Stimulated activated CD4-positive, alpha-beta T cell treated with anti-CD3 and anti-CD28 coated beads, Interleukin-15, amount 100 ng/mL, for 1 hour (primary cell): ENCODE results near the gene HEBP1.

Experiments used
- DNase-seq, 2 donors: peaks; one replicate each; pipeline ENCODE4 v3.0.0-alpha.2; 2020; ENCODE audit warnings: low read depth in 1 of 2, low spot score in 1 of 2

Gene HEBP1

GRCh38 chr12:12992418-12993130 lies 7.5 kb downstream of the HEBP1 start:
- no peak for DNase-seq

GRCh38 chr12:12990700-12991468 lies 9.2 kb downstream of the HEBP1 start:
- no peak for DNase-seq

- no peak for DNase-seq
These were observed 12.6 kb downstream of the HEBP1 start for GRCh38 chr12:12987421-12987820.

GRCh38 chr12:12986775-12987331 lies 13.2 kb downstream of the HEBP1 start:
- DNase-seq, result no peak

- DNase-seq, result no peak
These were observed 14.2 kb downstream of the HEBP1 start for GRCh38 chr12:12985817-12986408.

GRCh38 chr12:12984149-12984548 lies 15.9 kb downstream of the HEBP1 start:
- no peak for DNase-seq

GRCh38 chr12:12983420-12984035 lies 16.5 kb downstream of the HEBP1 start:
- no peak for DNase-seq

- DNase-seq, result no peak
These were observed 17.7 kb downstream of the HEBP1 start for GRCh38 chr12:12982331-12982730.

- DNase-seq, result no peak
These were observed 20.3 kb downstream of the HEBP1 start for GRCh38 chr12:12979731-12980259.

- no peak for DNase-seq
These were observed 20.9 kb downstream of the HEBP1 start for GRCh38 chr12:12979126-12979525.

GRCh38 chr12:12977231-12977630 lies 22.8 kb downstream of the HEBP1 start:
- DNase-seq, result no peak

GRCh38 chr12:12976366-12976765 lies 23.7 kb downstream of the HEBP1 start:
- no peak for DNase-seq

- no peak for DNase-seq
These were observed 24.6 kb downstream of the HEBP1 start for GRCh38 chr12:12975322-12976077.

- DNase-seq, result no peak
These were observed 25.9 kb downstream of the HEBP1 start for GRCh38 chr12:12974211-12974610.

- no peak for DNase-seq
These were observed 27.0 kb downstream of the HEBP1 start for GRCh38 chr12:12973019-12973418.

GRCh38 chr12:12965836-12966235 lies 34.2 kb downstream of the HEBP1 start:
- DNase-seq, result no peak

GRCh38 chr12:12964255-12964654 lies 35.8 kb downstream of the HEBP1 start:
- no peak for DNase-seq

- DNase-seq, result no peak
These were observed 39.3 kb downstream of the HEBP1 start for GRCh38 chr12:12960639-12961209.

- DNase-seq, result no peak
These were observed 41.2 kb downstream of the HEBP1 start for GRCh38 chr12:12958886-12959285.
